ENCODE measurements around the gene ALPL.

GRCh38 chr1:21525340-21525717, 16.1 kb downstream of the ALPL start:
- TF ChIP-seq CTCF (conservative IDR thresholded peaks at IDR 0.05 in 1 of 2, IDR thresholded peaks at IDR 0.05 in 1 of 2; ENCODE audit: low read depth in 1 of 2, low read length in 2 of 2) (no peak), EZH2 (IDR thresholded peaks at IDR 0.05; ENCODE audit: low read length, missing control alignments) (no peak)

All from fibroblast of lung (primary cell).